ENCODE data around the gene CCT5. TPM values are rescaled to one million over a fixed set of nuclear protein-coding genes. Genes with fewer than 3 reads are reported as not detected.

CCT5 gene
- total RNA-seq, 1 donor from 2014 or later, result 401 TPM

- peaks cover 6% of the 10 kb centered on the region for H3K36me3 Mint-ChIP-seq (ENCODE audit: low read depth)
- no peak for TF ChIP-seq CTCF (conservative IDR thresholded peaks at IDR 0.05)
- no peaks in the 10 kb centered on the region for H3K9me3 Mint-ChIP-seq
- H3K27me3 Mint-ChIP-seq (ENCODE audit: low read depth), result no peaks in the 10 kb centered on the region
- no peak overlapping the region for H3K4me3 Mint-ChIP-seq
- no peak overlapping the region for H3K27ac Mint-ChIP-seq (ENCODE audit: unreplicated experiment)
- H3K4me1 Mint-ChIP-seq, result no peaks in the 10 kb centered on the region
- no peak for DNase-seq (ENCODE audit: low read depth, low spot score)
Observed at GRCh38 chr5:10233011-10233410, 17.1 kb upstream of the CCT5 start.

DNA sequence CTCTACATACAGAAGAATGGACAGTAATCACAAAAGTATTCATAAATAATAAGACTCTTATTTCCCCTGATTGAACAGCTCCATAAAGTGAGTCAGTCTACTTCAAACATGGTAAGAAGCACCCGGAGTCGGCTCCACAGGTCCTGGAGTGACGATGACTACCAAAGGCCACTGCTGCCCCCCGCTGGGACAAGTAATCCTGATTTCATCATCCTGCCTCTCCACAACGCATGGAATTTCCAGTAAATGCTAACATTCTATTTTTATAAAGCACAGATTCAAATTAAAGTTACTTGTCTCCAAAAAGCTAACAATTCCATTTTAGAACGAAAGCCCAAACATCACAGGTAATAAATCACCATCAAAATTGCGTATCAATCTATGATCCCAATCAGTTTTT, 16.6 kb upstream of the CCT5 start:
- Mint-ChIP-seq H3K9me3 (no peaks in the 10 kb centered on the region), H3K27ac (ENCODE audit: unreplicated experiment) (peak overlapping the region; percentile 27), H3K4me3 (no peak overlapping the region), H3K27me3 (ENCODE audit: low read depth) (no peaks in the 10 kb centered on the region), H3K36me3 (ENCODE audit: low read depth) (peaks cover 6% of the 10 kb centered on the region), H3K4me1 (no peaks in the 10 kb centered on the region)
- DNase-seq (ENCODE audit: low read depth, low spot score), result peak; percentile 48
- TF ChIP-seq CTCF (conservative IDR thresholded peaks at IDR 0.05), result peak; percentile 54

DNA sequence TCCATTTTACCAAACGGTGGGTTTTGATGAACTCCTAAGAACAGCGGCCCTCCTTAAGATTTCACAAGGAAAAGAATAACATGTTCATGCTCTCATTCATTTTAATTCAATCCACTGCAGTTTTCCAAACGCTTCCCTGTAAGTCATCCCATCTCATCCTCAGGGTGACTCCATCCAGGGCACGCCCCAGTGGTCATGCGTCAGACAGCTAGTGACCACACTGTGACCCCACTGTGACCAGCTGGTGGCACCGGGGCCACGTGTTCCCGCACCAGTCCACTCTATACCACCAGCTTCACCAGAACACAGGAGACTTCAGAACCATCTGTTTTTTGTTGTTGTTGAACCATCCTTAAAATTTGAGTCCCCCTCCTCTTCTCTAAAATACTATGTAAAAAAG, 14.7 kb upstream of the CCT5 start:
- Mint-ChIP-seq H3K4me1 (no peaks in the 10 kb centered on the region), H3K36me3 (ENCODE audit: low read depth) (peaks cover 4% of the 10 kb centered on the region), H3K9me3 (no peaks in the 10 kb centered on the region), H3K27me3 (ENCODE audit: low read depth) (no peaks in the 10 kb centered on the region), H3K27ac (ENCODE audit: unreplicated experiment) (no peak overlapping the region), H3K4me3 (no peak overlapping the region)
- TF ChIP-seq CTCF (conservative IDR thresholded peaks at IDR 0.05), result no peak
- DNase-seq (ENCODE audit: low read depth, low spot score), result no peak

- H3K27me3 Mint-ChIP-seq (ENCODE audit: low read depth), result no peaks in the 10 kb centered on the region
- no peak for DNase-seq (ENCODE audit: low read depth, low spot score)
- no peak overlapping the region for H3K27ac Mint-ChIP-seq (ENCODE audit: unreplicated experiment)
- peaks cover 7% of the 10 kb centered on the region for H3K36me3 Mint-ChIP-seq (ENCODE audit: low read depth)
- H3K9me3 Mint-ChIP-seq, result no peaks in the 10 kb centered on the region
- no peak for TF ChIP-seq CTCF (conservative IDR thresholded peaks at IDR 0.05)
- H3K4me3 Mint-ChIP-seq, result no peak overlapping the region
- peaks cover 15% of the 10 kb centered on the region for H3K4me1 Mint-ChIP-seq
Observed at GRCh38 chr5:10243660-10244240, 6.3 kb upstream of the CCT5 start.

DNA sequence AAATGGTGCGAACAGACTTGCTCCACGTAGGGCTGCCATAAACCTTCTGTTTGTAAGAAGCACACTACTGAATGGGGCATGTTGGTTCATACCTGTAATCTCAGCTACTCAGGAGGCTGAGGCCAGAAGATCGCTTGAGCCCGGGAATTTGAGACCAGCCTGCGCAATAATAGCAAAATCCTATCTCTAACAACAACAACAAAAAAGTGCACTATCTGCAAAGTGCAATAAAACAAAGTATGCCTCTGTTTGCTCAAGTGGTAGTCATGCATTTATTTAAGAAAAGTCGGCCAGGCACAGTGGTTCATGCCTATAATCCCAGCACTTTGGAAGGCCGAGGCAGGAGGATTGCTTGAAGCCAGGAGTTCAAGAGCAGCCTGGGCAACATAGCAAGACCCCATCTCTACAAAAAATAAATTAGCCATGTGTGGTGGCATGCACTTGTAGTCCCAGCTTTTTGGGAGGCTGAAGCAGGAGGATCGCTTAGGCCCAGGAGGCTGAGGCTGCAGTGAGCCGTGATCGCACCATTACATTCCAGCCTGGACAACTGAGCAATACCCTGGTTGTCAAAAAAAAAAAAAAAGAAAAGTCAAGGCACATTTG, 5.6 kb upstream of the CCT5 start:
- H3K27ac Mint-ChIP-seq (ENCODE audit: unreplicated experiment), result no peak overlapping the region

More for the DNA sequence above, 5.6 kb upstream of the CCT5 start:
- Mint-ChIP-seq H3K36me3 (ENCODE audit: low read depth) (peaks cover 7% of the 10 kb centered on the region), H3K4me3 (no peak overlapping the region), H3K9me3 (no peaks in the 10 kb centered on the region), H3K27me3 (ENCODE audit: low read depth) (no peaks in the 10 kb centered on the region), H3K4me1 (peaks cover 18% of the 10 kb centered on the region)
- DNase-seq (ENCODE audit: low read depth, low spot score), result no peak
- TF ChIP-seq CTCF (conservative IDR thresholded peaks at IDR 0.05), result no peak
